SK-N-SH (cell line): ENCODE measurements around the gene RHOT1.

ENCODE experiments used
- CHD2 ChIP-seq: fragments of 150-350 bp; IDR thresholded peaks from 2 replicates; pipeline ENCODE4 v1.6.1; 2018; ENCODE audit warnings: low read length; ENCODE audit not compliant: partially characterized antibody
- CTCF ChIP-seq: fragments of 200-600 bp; sonication (generic); IDR thresholded peaks from 2 replicates; pipeline ENCODE4 v1.6.1; 2017; ENCODE audit warnings: antibody characterized with exemption, mild to moderate bottlenecking, moderate library complexity
- EP300 ChIP-seq, 2 experiments: IDR thresholded peaks; 2 replicates each; pipeline versions ENCODE4 v1.4.0 to v1.6.1; 2012; ENCODE audit warnings: borderline replicate concordance in 1 of 2, low read depth in 1 of 2, low read length in 1 of 2
- POLR2AphosphoS5 ChIP-seq: IDR thresholded peaks from 2 replicates; pipeline ENCODE4 v1.6.1; 2012; ENCODE audit warnings: low read depth, low read length
- REST ChIP-seq: IDR thresholded peaks from 2 replicates; pipeline ENCODE4 v1.6.1; 2012; ENCODE audit warnings: mild to moderate bottlenecking, low read depth, low read length, moderate library complexity
- USF2 ChIP-seq: fragments of 150-350 bp; IDR thresholded peaks from 2 replicates; pipeline ENCODE4 v1.6.1; 2017; ENCODE audit warnings: antibody characterized with exemption, low read length, low read depth, borderline replicate concordance
- YY1 ChIP-seq: IDR thresholded peaks from 2 replicates; pipeline ENCODE4 v1.4.0; 2012; ENCODE audit warnings: low read depth, mild to moderate bottlenecking

- TF ChIP-seq REST (peak; percentile 91), CTCF (no peak), CHD2 (no peak), POLR2AphosphoS5 (no peak), YY1 (no peak), EP300 (IDR thresholded peaks at IDR 0.05; ENCODE audit: borderline replicate concordance in 1 of 2, low read depth in 1 of 2, low read length in 1 of 2) (no peak), USF2 (no peak)
These were observed 98.4 kb downstream of the RHOT1 start for GRCh38 chr17:32240750-32241149.
